ENCODE results near the gene NKX3-2. TPM values are rescaled to one million over a fixed set of nuclear protein-coding genes. Genes with fewer than 3 reads are reported as not detected.

Gene NKX3-2
- total RNA-seq, 1 donor from 2014 or later, result 5.9 TPM

GRCh38 chr4:13540446-13541175 lies 3.7 kb downstream of the NKX3-2 start:
- Histone ChIP-seq H3K27me3 (ENCODE audit: insufficient read depth, low read length) (peaks cover 90% of the 10 kb centered on the region), H3K4me3 (ENCODE audit: insufficient read depth, low read depth, low read length) (no peak overlapping the region), H3K4me2 (ENCODE audit: low read length) (peak overlapping the region; percentile 8), H3K27ac (ENCODE audit: low read depth, low read length) (no peak overlapping the region), H3K4me1 (ENCODE audit: insufficient read depth, low read length) (peaks cover 6% of the 10 kb centered on the region), H3K9me3 (ENCODE audit: insufficient read depth, low read depth, low read length) (peaks cover 18% of the 10 kb centered on the region), H3K36me3 (ENCODE audit: insufficient read depth, low read length) (no peaks in the 10 kb centered on the region), H3K79me2 (ENCODE audit: insufficient read depth, low read length) (no peaks in the 10 kb centered on the region), H4K20me1 (ENCODE audit: insufficient read depth, low read length) (peaks cover 23% of the 10 kb centered on the region), H2AFZ (ENCODE audit: low read depth, low read length) (no peak overlapping the region), H3K9ac (ENCODE audit: low read length) (no peak overlapping the region)
- no peaks in the 10 kb centered on the region for H3K4me1 Mint-ChIP-seq (ENCODE audit: low read depth, unreplicated experiment)
- DNase-seq (ENCODE audit: low read depth), result no peak
- no peak overlapping the region for H3K4me3 Mint-ChIP-seq (ENCODE audit: unreplicated experiment)
- peaks cover 12% of the 10 kb centered on the region for H3K9me3 Mint-ChIP-seq (ENCODE audit: unreplicated experiment)
- H3K27me3 Mint-ChIP-seq (ENCODE audit: low read depth, unreplicated experiment), result peaks cover 44% of the 10 kb centered on the region
- no peak overlapping the region for H3K27ac Mint-ChIP-seq (ENCODE audit: unreplicated experiment)
- H3K36me3 Mint-ChIP-seq (ENCODE audit: low read depth, unreplicated experiment), result peaks cover 12% of the 10 kb centered on the region
- FAIRE-seq, result no peak
- peak; percentile 73 for TF ChIP-seq EZH2 (IDR thresholded peaks at IDR 0.05; ENCODE audit: insufficient read depth, low read length)
- TF ChIP-seq, protein P1, sequence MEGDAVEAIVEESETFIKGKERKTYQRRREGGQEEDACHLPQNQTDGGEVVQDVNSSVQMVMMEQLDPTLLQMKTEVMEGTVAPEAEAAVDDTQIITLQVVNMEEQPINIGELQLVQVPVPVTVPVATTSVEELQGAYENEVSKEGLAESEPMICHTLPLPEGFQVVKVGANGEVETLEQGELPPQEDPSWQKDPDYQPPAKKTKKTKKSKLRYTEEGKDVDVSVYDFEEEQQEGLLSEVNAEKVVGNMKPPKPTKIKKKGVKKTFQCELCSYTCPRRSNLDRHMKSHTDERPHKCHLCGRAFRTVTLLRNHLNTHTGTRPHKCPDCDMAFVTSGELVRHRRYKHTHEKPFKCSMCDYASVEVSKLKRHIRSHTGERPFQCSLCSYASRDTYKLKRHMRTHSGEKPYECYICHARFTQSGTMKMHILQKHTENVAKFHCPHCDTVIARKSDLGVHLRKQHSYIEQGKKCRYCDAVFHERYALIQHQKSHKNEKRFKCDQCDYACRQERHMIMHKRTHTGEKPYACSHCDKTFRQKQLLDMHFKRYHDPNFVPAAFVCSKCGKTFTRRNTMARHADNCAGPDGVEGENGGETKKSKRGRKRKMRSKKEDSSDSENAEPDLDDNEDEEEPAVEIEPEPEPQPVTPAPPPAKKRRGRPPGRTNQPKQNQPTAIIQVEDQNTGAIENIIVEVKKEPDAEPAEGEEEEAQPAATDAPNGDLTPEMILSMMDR (IDR thresholded peaks at IDR 0.05; ENCODE audit: insufficient read depth, low read depth, low read length), result no peak

- no peaks in the 10 kb centered on the region for H3K36me3 ChIP-seq (ENCODE audit: insufficient read depth, low read length)
- Mint-ChIP-seq H3K4me3 (ENCODE audit: unreplicated experiment) (no peak overlapping the region), H3K4me1 (ENCODE audit: low read depth, unreplicated experiment) (no peaks in the 10 kb centered on the region), H3K36me3 (ENCODE audit: low read depth, unreplicated experiment) (peaks cover 12% of the 10 kb centered on the region), H3K9me3 (ENCODE audit: unreplicated experiment) (peaks cover 12% of the 10 kb centered on the region), H3K27ac (ENCODE audit: unreplicated experiment) (no peak overlapping the region), H3K27me3 (ENCODE audit: low read depth, unreplicated experiment) (peaks cover 52% of the 10 kb centered on the region)
- H3K27me3 ChIP-seq (ENCODE audit: insufficient read depth, low read length), result peaks cover 92% of the 10 kb centered on the region
- TF ChIP-seq, protein P1 (IDR thresholded peaks at IDR 0.05; ENCODE audit: insufficient read depth, low read depth, low read length), result no peak
- TF ChIP-seq EZH2 (IDR thresholded peaks at IDR 0.05; ENCODE audit: insufficient read depth, low read length), result peak; percentile 82
- peaks cover 18% of the 10 kb centered on the region for H3K9me3 ChIP-seq (ENCODE audit: insufficient read depth, low read depth, low read length)
- H3K4me1 ChIP-seq (ENCODE audit: insufficient read depth, low read length), result peaks cover 6% of the 10 kb centered on the region
- peaks cover 24% of the 10 kb centered on the region for H4K20me1 ChIP-seq (ENCODE audit: insufficient read depth, low read length)
- no peak overlapping the region for H3K9ac ChIP-seq (ENCODE audit: low read length)
- DNase-seq (ENCODE audit: low read depth), result no peak
- FAIRE-seq, result no peak
- peak overlapping the region; percentile 8 for H3K4me2 ChIP-seq (ENCODE audit: low read length)
- H2AFZ ChIP-seq (ENCODE audit: low read depth, low read length), result no peak overlapping the region
- H3K27ac ChIP-seq (ENCODE audit: low read depth, low read length), result no peak overlapping the region
- no peak overlapping the region for H3K4me3 ChIP-seq (ENCODE audit: insufficient read depth, low read depth, low read length)
- H3K79me2 ChIP-seq (ENCODE audit: insufficient read depth, low read length), result no peaks in the 10 kb centered on the region
Observed at GRCh38 chr4:13539619-13540445, 4.5 kb downstream of the NKX3-2 start.
